ENCODE data around the gene TBC1D19.
"Not testable (repeated sequence)": the region's sequence is repeated elsewhere in the genome, so short reads cannot be mapped to it uniquely, and the experiment has no call there.

The TBC1D19 gene

DNA sequence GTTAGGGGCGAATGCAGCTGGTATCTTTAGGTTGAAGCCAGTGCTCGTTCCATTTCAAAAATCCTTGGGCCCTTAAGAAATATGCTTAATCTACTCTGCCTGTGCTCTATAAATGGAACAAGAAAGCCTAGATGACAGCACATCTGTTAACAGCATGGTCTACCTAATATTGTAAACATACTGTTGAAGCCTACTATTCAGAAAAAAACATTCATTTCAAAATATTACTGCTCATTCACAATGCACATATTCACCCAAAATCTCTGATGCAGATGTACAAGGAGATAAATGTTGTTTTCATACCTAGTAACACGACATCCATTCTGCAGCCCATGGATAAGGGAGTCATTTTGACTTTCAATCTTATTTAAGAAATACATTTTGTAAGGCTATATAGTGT, 106.6 kb downstream of the TBC1D19 start:
- DNase-seq, result no peak

GRCh38 chr4:26692014-26692726, 108.3 kb downstream of the TBC1D19 start:
- no peak for DNase-seq

DNA sequence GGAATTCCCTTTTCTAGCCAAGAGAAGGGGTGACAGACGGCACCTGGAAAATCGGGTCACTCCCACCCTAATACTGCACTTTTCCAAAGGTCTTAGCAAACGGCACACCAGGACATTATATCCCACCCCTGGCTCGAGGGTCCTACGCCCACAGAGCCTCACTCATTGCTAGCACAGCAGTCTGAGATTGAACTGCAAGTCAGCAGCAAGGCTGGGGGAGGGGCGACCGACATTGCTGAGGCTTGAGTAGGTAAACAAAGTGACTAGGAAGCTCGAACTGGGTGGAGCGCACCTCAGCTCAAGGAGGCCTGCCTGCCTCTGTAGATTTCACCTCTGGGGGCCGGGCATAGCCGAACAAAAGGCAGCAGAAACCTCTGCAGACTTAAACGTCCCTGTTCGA, 110.2 kb downstream of the TBC1D19 start:
- not testable (repeated sequence) for DNase-seq

DNA sequence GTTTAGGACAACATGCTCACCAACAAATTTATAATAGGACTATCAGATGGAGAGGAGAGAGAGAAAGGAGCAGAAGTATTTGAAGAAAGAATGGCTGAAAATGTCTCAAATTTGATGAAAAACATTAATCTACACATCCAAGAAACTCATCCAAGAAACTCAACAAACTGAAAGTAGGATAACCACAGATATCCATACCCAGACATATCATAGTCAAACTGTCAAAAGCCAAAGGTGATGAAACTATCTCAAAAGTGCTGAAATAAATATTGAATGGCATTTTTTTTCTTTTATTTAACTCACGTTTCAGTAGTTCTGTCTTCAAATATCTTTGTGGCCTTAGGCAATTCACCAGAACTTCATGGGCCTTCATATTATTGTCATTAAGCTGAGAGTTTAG, 116.2 kb downstream of the TBC1D19 start:
- no peak for DNase-seq

DNA sequence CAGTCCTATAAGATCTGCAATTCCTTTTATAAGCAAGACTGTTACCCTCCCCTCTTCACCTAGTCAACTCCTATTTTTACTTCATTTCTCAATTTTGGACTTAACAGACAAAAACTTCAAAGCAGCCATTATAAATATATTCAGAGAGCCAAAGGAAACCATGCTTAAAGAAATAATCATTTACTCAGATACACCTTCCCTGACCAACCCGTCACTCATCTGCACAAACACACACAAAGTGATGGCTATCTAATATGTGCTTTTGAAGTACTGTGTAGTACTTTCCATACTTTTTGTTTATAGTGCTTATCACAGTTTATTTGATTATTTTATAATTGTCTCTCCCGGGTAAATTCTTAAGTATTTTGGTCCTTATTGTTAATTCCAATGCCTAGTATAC, 117.2 kb downstream of the TBC1D19 start:
- no peak for DNase-seq

DNA sequence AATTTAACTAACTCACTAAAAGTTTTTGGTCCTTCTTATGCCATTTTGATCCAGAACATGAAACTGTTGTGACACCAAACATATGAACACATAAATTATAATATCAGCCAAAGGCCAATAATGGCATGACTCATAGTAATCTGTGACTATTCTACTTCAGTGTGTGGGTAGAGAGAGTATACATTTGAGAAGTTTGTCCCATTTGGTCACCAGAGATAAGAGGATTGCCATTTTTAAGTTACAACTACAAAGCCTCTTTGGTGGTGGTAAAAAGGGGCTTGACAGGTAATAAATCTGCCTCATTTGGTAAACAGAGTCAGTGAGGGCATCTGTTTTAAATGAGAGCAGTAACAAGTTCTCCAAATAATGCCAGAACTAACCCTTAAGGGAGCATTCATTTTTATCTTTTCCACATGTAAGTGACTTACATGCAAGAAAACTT, 117.9 kb downstream of the TBC1D19 start:
- no peak for DNase-seq

GRCh38 chr4:26707342-26707741, 123.5 kb downstream of the TBC1D19 start:
- no peak for DNase-seq

DNA sequence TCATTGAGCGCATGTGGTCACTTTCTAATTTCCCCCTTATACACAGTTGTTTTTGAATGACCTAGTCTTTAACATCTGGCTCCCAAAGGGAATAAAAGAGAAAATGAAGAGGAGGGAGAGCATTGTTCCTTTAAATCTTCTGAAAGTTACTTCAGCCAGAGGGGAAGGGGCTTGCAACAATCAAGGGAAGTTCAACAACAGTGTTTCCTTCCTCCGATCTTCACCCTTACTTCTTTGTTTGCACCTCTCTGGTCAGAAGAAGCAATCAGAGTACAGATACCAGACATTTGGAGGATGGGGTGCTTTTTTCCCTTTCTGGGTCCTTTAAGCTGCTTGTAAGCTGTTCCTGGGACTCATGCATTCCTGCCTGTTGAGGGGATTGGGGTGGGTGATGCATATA, 125.4 kb downstream of the TBC1D19 start:
- no peak for DNase-seq

DNA sequence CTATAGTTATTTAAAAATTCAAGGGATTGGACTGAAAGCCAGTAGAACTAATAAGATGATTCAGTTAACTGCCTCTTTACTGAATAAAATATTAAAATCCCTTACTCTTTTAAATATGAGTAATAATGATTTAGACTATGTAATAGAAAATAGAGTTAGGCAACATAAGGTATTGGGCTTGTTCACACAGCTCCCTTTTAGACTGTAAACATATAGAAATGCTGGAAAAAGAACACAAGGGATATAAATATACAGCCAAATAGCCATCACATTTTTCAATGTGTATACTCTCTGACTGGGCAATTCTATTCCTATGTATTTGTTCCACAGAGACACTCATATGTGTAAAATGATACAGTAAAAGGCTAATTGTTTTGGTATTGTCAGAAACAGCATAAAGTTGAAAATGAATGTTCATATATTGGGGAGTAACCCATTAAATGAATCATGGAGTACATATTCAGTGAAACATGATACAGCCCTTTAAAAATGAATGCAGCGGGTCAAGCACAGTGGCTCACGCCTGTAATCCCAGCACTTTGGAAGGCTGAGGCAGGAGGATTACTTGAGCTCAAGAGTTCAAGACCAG, 129.8 kb downstream of the TBC1D19 start:
- no peak for DNase-seq

DNA sequence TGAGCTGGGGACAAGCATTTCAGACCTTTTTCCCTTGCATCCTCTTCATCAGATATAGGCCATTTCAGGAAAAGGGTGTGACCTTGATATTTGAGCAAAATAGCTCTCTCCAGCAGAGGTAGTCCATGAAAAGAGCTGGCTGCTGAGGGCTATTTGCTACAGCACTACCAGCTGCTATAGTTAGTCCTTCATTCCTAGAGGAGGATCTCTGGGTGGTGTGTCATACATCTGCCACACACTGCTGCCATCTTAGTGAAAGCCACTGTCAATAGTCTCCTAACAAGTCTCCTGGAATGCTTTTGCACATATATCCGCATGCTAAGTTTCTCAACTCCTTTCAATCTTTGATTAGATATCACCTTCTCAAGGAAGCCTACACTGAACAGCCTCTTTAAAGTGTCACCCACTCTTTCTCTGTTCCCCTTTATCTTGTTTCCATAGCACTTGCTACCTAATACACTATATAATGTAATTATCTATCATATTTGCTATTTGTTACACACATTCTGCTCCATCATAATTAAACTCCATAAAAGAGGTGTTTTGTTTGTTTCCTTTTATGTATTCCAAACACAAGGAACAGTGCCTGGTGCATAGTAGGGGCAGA, 131.9 kb downstream of the TBC1D19 start:
- no peak for DNase-seq

GRCh38 chr4:26717332-26717731, 133.4 kb downstream of the TBC1D19 start:
- no peak for DNase-seq

- no peak for DNase-seq
Measured at GRCh38 chr4:26719954-26720552, 136.2 kb downstream of the TBC1D19 start.

DNA sequence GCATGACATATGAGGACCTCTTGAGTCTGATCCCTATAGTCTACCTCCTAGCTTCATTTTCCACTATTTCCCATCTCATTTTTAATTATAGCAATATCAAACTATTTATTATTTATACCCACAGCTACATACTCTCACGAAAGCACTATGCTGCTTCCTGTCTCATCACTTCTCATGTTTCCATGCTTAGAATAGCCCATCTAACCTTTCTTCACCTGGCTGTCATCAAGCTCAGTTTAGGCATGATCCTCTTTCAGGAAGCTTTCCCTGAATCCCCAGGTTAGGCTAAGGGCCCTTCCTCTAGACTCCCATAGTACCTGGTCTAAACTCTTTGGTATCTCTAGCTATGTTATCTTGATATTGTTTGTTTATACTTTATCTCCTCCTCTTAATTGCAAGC, 137.8 kb downstream of the TBC1D19 start:
- DNase-seq, result no peak

GRCh38 chr4:26723216-26723615, 139.3 kb downstream of the TBC1D19 start:
- DNase-seq, result no peak

DNA sequence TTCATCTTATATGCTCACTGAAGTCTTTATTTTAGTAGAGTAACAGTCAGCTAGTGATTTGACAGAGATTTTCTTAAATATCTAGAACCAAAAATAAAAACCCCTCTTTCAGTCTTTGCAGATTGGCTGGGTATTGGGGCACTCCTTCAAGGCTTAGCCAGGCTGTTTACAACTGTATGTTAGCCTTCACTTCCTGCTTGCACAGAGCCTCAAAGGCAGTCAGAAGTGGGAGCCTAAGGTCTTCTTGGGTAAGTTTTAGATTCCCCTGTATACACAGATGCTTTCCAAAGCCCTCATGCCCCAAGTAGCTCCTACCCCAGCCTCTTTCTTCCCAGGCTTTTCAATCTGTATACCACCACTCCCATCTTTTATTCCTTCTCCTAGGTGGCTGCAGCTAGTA, 140.7 kb downstream of the TBC1D19 start:
- DNase-seq, result no peak

- no peak for DNase-seq
Measured at GRCh38 chr4:26726655-26727387, 142.9 kb downstream of the TBC1D19 start.

DNA sequence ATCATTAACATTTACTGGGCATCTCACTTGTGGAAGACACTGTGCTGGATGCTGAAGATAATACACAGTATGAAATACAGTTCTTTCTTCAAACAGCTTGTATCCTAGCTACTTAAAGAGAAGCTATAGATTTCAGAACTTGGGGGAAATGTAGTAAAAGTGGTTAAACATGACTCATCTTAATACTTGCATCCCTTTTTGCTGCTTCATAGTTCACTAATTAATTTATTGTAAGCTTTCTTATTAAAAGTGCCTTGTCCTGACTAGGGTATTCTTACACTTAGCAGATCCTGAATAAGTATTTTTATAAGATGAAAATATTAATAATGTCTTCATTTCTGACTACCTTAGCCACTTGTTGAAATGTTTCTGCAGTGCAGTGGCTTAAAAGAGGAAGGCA, 144.0 kb downstream of the TBC1D19 start:
- DNase-seq, result no peak

GRCh38 chr4:26729027-26729426, 145.1 kb downstream of the TBC1D19 start:
- no peak for DNase-seq

GRCh38 chr4:26729547-26729946, 145.7 kb downstream of the TBC1D19 start:
- DNase-seq, result no peak

DNA sequence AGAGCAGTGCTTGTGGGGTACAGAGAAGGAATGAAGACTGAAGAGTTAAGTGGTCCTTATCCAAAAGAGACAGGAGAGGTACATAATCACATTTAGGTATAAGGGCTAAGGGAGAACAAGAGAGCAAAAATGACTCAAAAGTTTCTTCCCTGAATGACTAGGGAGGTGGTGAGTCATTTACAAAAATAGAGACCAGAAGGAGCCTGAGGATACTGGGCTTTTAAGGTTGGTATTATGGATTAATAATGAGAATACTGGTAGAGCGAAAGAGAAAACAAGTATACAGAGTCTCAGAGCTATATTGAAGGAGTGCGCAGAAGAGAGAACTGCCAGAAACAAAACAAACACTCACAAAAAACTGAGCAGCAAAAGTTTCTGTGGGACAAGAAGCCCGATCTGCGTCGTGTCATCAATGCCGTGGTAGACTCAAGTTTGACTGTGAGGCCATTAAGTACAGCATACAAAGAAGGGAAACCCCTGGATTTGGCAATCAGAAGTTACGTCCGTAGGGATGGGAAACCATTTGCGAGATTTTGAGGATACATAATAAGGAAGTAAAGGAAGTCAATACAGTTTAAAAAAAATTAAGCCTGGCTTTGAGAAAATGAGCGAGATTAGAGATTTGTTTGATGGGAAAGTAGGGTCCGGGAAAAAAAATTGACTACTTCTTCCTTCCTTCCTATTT, 147.6 kb downstream of the TBC1D19 start:
- DNase-seq, result no peak

GRCh38 chr4:26732356-26732755, 148.5 kb downstream of the TBC1D19 start:
- no peak for DNase-seq

GRCh38 chr4:26736621-26737020, 152.7 kb downstream of the TBC1D19 start:
- no peak for DNase-seq

- DNase-seq, result no peak
Measured at GRCh38 chr4:26737385-26737784, 153.5 kb downstream of the TBC1D19 start.

Measured in bone marrow (tissue), 2 donors.